CD4-positive, alpha-beta memory T cell (primary cell): ENCODE results near the gene PSMG1. TPM values are rescaled to one million over a fixed set of nuclear protein-coding genes. Genes with fewer than 3 reads are reported as not detected.
A peak's percentile ranks its signal among the peaks of the same experiment; 100 is the strongest.

Experiments used
- CTCF ChIA-PET: fragments of 350-600 bp; sonication (Branson Sonifier 250); formaldehyde crosslinking; loops from one replicate; lab custom pipeline; 2021; ENCODE audit warnings: inconsistent platforms; ENCODE audit not compliant: partially characterized antibody; lab: Charles Lee
- POLR2A ChIA-PET: fragments of 350-600 bp; sonication (Branson Sonifier 250); formaldehyde crosslinking; loops from one replicate; lab custom pipeline; 2021; ENCODE audit not compliant: partially characterized antibody; lab: Charles Lee
- DNase-seq, 5 donors: peaks; one replicate each; pipeline versions ENCODE4 v3.0.0 to v3.0.0-alpha.2; 2020 to 2022; ENCODE audit warnings: mixed read lengths in 1 of 5
- H3K27ac ChIP-seq: one replicate; pipeline ENCODE4 v1.7.0; 2013; ENCODE audit warnings: low read depth, low read length
- H3K27me3 ChIP-seq: 2 replicates; pipeline ENCODE4 v1.7.0; 2013; ENCODE audit warnings: mild to moderate bottlenecking, low read length, moderate library complexity; ENCODE audit not compliant: insufficient read depth
- H3K36me3 ChIP-seq: 2 replicates; pipeline ENCODE4 v1.7.0; 2013; ENCODE audit warnings: mild to moderate bottlenecking, low read length, moderate library complexity; ENCODE audit not compliant: insufficient read depth
- H3K4me1 ChIP-seq: 2 replicates; pipeline ENCODE4 v1.7.0; 2013; ENCODE audit warnings: mild to moderate bottlenecking, low read length, moderate library complexity; ENCODE audit not compliant: insufficient read depth
- H3K4me3 ChIP-seq, 2 donors: one replicate each; pipeline ENCODE4 v1.7.0; 2013; ENCODE audit warnings: low read length in 2 of 2, mild to moderate bottlenecking in 1 of 2
- H3K9me3 ChIP-seq, 2 donors: one replicate each; pipeline ENCODE4 v1.7.0; 2013; ENCODE audit warnings: low read length in 2 of 2, control low read depth in 1 of 2; ENCODE audit not compliant: control insufficient read depth in 1 of 2
- H3K27ac Mint-ChIP-seq, 7 donors: one replicate each; pipeline ENCODE4 v1.8.0; 2020 to 2021; ENCODE audit warnings: mixed read lengths in 7 of 7, mild to moderate bottlenecking in 6 of 7, inconsistent platforms in 3 of 7, moderate library complexity in 3 of 7
- H3K27me3 Mint-ChIP-seq, 2 donors: one replicate each; pipeline ENCODE4 v1.8.0; 2020 to 2021; ENCODE audit warnings: mixed read lengths in 2 of 2
- H3K36me3 Mint-ChIP-seq, 2 donors: one replicate each; pipeline ENCODE4 v1.8.0; 2020 to 2021; ENCODE audit warnings: mixed read lengths in 2 of 2, inconsistent platforms in 1 of 2, mild to moderate bottlenecking in 1 of 2
- H3K4me1 Mint-ChIP-seq, 4 donors: one replicate each; pipeline ENCODE4 v1.8.0; 2020 to 2021; ENCODE audit warnings: mixed read lengths in 4 of 4, mild to moderate bottlenecking in 1 of 4
- H3K4me3 Mint-ChIP-seq, 8 donors: one replicate each; pipeline ENCODE4 v1.8.0; 2020 to 2021; ENCODE audit warnings: mixed read lengths in 8 of 8, mild to moderate bottlenecking in 7 of 8, moderate library complexity in 6 of 8, inconsistent platforms in 3 of 8
- H3K9me3 Mint-ChIP-seq, 8 donors: one replicate each; pipeline ENCODE4 v1.8.0; 2020 to 2021; ENCODE audit warnings: mixed read lengths in 8 of 8, mild to moderate bottlenecking in 5 of 8, inconsistent platforms in 3 of 8, moderate library complexity in 1 of 8
- intact Hi-C: fragments of 100-400 bp; cut with micrococcal nuclease; formaldehyde crosslinking; loops from one replicate; pipeline ENCODE4 v1.15.1; 2023
- polyA plus RNA-seq, 2 donors: library from polyadenylated mRNA; unstranded; fragments of 300-500 nt; fragmentation: Illumina TruSeq; gene quantifications; one replicate each; pipeline ENCODE4 v1.2.3, GENCODE V29; 2021
- total RNA-seq, 2 experiments: library from RNA; stranded (reverse); gene quantifications; one replicate each; pipeline ENCODE4 v1.2.3, GENCODE V29; 2021

The PSMG1 gene
- total and polyA plus RNA-seq, 4 experiments from 2014 or later, result 17.2 to 45.3 (median 30.9) TPM

- peak overlapping the region in 1 of 7 donors; percentile 31 for H3K27ac Mint-ChIP-seq
- intact Hi-C loops, result no loop called here
- no peak for DNase-seq
- H3K4me1 Mint-ChIP-seq, result peaks cover 3 to 9% (median 6%) of the 10 kb centered on the region in 4 donors
- no peaks in the 10 kb centered on the region for H3K4me1 ChIP-seq
- no peaks in the 10 kb centered on the region for H3K9me3 Mint-ChIP-seq
- no peak overlapping the region for H3K4me3 ChIP-seq
- H3K27ac ChIP-seq, result no peak overlapping the region
- H3K4me3 Mint-ChIP-seq, result no peak overlapping the region
- peaks cover 50 to 61% of the 10 kb centered on the region in 2 donors for H3K36me3 Mint-ChIP-seq
- peaks cover 22% of the 10 kb centered on the region for H3K36me3 ChIP-seq
- H3K27me3 Mint-ChIP-seq, result no peaks in the 10 kb centered on the region
- ChIA-PET CTCF (no interaction called here), POLR2A (no interaction called here)
- H3K27me3 ChIP-seq, result no peaks in the 10 kb centered on the region
- no peaks in the 10 kb centered on the region for H3K9me3 ChIP-seq
Measured at GRCh38 chr21:39220150-39220549, 36.9 kb upstream of the PSMG1 start.

- ChIA-PET CTCF (interaction anchor here (1.0 to 1.5 kb wide), 2 partner anchors 13 to 169 kb away, joined by 3 read pairs; no protein-coding TSS in a partner anchor), POLR2A (no interaction called here)
- peaks cover 18% of the 10 kb centered on the region for H3K36me3 ChIP-seq
- DNase-seq, result no peak
- no peak overlapping the region for H3K27ac ChIP-seq
- no peaks in the 10 kb centered on the region for H3K4me1 ChIP-seq
- Mint-ChIP-seq H3K36me3 (peaks cover 43 to 57% of the 10 kb centered on the region in 2 donors), H3K4me3 (no peak overlapping the region), H3K27ac (peak overlapping the region in 1 of 7 donors; percentile 10), H3K9me3 (no peaks in the 10 kb centered on the region), H3K27me3 (no peaks in the 10 kb centered on the region), H3K4me1 (peaks cover 3 to 6% (median 4%) of the 10 kb centered on the region in 4 donors)
- no peaks in the 10 kb centered on the region for H3K27me3 ChIP-seq
- H3K4me3 ChIP-seq, result no peak overlapping the region
- intact Hi-C loops, result no loop called here
- H3K9me3 ChIP-seq, result no peaks in the 10 kb centered on the region
Measured at GRCh38 chr21:39218082-39218409, 34.8 kb upstream of the PSMG1 start.

DNA sequence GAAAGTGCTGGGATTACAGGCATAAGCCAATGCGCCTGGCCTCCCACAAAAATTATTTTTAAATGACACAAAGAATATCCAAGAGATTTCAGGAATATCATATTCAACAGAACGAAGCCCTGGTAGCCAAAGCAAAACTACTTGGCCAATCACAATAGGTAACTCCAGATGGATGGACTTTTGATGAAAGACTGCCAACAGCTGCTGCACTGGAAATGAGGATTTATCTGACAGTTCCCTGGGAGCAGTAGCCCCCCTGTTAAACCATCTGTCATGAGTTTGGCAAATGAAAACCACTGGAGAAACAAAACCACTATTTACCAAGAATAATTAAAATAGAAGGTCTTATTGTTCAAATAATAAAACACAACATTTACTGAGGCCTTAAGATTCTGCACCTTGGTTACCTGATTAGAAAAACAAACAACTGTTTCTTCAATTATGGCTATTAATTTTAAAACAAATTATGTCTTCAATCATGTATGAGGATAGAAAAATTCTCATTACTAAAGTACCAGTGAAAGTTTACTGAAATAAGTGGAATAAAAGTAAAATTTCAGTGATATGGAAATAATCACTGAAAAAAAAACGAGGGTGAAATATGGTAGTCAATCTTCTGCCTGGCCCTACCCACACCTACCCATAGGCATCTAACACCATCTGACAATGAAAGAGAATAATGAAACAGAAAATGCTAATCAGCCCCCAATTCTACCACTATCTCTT, 34.3 kb upstream of the PSMG1 start:
- H3K4me3 Mint-ChIP-seq, result no peak overlapping the region
- Histone ChIP-seq H3K27ac (no peak overlapping the region), H3K9me3 (no peaks in the 10 kb centered on the region), H3K27me3 (no peaks in the 10 kb centered on the region), H3K4me3 (no peak overlapping the region), H3K36me3 (peaks cover 13% of the 10 kb centered on the region), H3K4me1 (no peaks in the 10 kb centered on the region)
- no peaks in the 10 kb centered on the region for H3K9me3 Mint-ChIP-seq
- H3K36me3 Mint-ChIP-seq, result peaks cover 41 to 56% of the 10 kb centered on the region in 2 donors
- no peaks in the 10 kb centered on the region for H3K27me3 Mint-ChIP-seq
- H3K27ac Mint-ChIP-seq, result peak overlapping the region in 1 of 7 donors; percentile 10
- CTCF ChIA-PET, result interaction anchor here (1.0 to 1.5 kb wide), 2 partner anchors 13 to 170 kb away, joined by 3 read pairs; no protein-coding TSS in a partner anchor
- intact Hi-C loops, result no loop called here
- DNase-seq, result no peak
- POLR2A ChIA-PET, result no interaction called here
- peaks cover 3 to 6% (median 4%) of the 10 kb centered on the region in 4 donors for H3K4me1 Mint-ChIP-seq

DNA sequence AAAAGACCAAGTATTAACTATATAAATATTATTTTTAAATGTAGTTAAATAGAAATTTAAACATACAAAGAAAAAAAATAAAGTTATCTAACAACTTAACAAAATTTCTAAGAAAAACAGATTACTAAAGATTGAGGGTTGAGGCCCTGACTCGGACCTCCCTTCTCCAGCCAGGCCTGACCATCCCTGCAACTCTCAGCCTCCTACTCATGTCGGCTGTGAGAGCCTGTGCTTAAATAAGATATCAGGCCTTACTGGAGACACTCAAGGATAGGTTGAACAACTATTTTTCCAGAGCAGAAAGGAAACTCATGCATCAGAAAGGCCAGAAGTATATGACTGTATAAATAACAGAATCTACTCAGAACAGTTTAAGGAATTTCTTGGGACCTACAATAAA, 33.0 kb upstream of the PSMG1 start:
- Histone ChIP-seq H3K27ac (no peak overlapping the region), H3K4me1 (no peaks in the 10 kb centered on the region), H3K4me3 (no peak overlapping the region), H3K36me3 (peaks cover 4% of the 10 kb centered on the region), H3K9me3 (no peaks in the 10 kb centered on the region), H3K27me3 (no peaks in the 10 kb centered on the region)
- H3K9me3 Mint-ChIP-seq, result peaks cover 0 to under 1% (median 0%) of the 10 kb centered on the region in 8 donors
- no peaks in the 10 kb centered on the region for H3K27me3 Mint-ChIP-seq
- no peak overlapping the region for H3K4me3 Mint-ChIP-seq
- H3K4me1 Mint-ChIP-seq, result peaks cover 9 to 15% (median 13%) of the 10 kb centered on the region in 4 donors
- peaks cover 38 to 53% of the 10 kb centered on the region in 2 donors for H3K36me3 Mint-ChIP-seq
- CTCF ChIA-PET, result interaction anchor here (1.0 kb wide), 1 partner anchor 26 kb away, joined by 3 read pairs; no protein-coding TSS in a partner anchor
- DNase-seq, result no peak
- H3K27ac Mint-ChIP-seq, result no peak overlapping the region
- intact Hi-C loops, result no loop called here
- POLR2A ChIA-PET, result no interaction called here

- intact Hi-C loops, result no loop called here
- ChIA-PET CTCF (no interaction called here), POLR2A (no interaction called here)
- no peak for DNase-seq
- Histone ChIP-seq H3K4me1 (peaks cover 12% of the 10 kb centered on the region), H3K27me3 (no peaks in the 10 kb centered on the region), H3K27ac (no peak overlapping the region), H3K9me3 (no peaks in the 10 kb centered on the region), H3K36me3 (peaks cover 8% of the 10 kb centered on the region), H3K4me3 (no peak overlapping the region)
- H3K27ac Mint-ChIP-seq, result peak overlapping the region in 1 of 7 donors; percentile 17
- H3K4me3 Mint-ChIP-seq, result no peak overlapping the region
- H3K4me1 Mint-ChIP-seq, result peaks cover 17 to 27% (median 22%) of the 10 kb centered on the region in 4 donors
- H3K36me3 Mint-ChIP-seq, result peaks cover 44 to 60% of the 10 kb centered on the region in 2 donors
- H3K27me3 Mint-ChIP-seq, result no peaks in the 10 kb centered on the region
- H3K9me3 Mint-ChIP-seq, result peaks cover 0 to 2% (median 0%) of the 10 kb centered on the region in 8 donors
Measured at GRCh38 chr21:39215078-39215477, 31.8 kb upstream of the PSMG1 start.

GRCh38 chr21:39209334-39209688, 26.1 kb upstream of the PSMG1 start:
- Mint-ChIP-seq H3K27ac (peak overlapping the region in 3 of 7 donors; percentile 57 to 86 (median 57)), H3K4me1 (peaks cover 26 to 44% (median 34%) of the 10 kb centered on the region in 4 donors), H3K36me3 (peaks cover 59 to 66% of the 10 kb centered on the region in 2 donors), H3K27me3 (no peaks in the 10 kb centered on the region), H3K4me3 (peak overlapping the region in 2 of 8 donors; percentile 14 to 23), H3K9me3 (peaks cover 0 to 2% (median 0%) of the 10 kb centered on the region in 8 donors)
- H3K27me3 ChIP-seq, result no peaks in the 10 kb centered on the region
- intact Hi-C loops, result no loop called here
- no peaks in the 10 kb centered on the region for H3K9me3 ChIP-seq
- H3K36me3 ChIP-seq, result peaks cover 25% of the 10 kb centered on the region
- ChIA-PET POLR2A (no interaction called here), CTCF (interaction anchor here (1.0 to 1.3 kb wide), 3 partner anchors 12 to 178 kb away, joined by 3 to 6 read pairs (median 3); no protein-coding TSS in a partner anchor)
- no peak overlapping the region for H3K4me3 ChIP-seq
- no peak overlapping the region for H3K27ac ChIP-seq
- peaks cover 27% of the 10 kb centered on the region for H3K4me1 ChIP-seq
- no peak for DNase-seq

- H3K36me3 ChIP-seq, result peaks cover 25% of the 10 kb centered on the region
- peaks cover 26 to 44% (median 34%) of the 10 kb centered on the region in 4 donors for H3K4me1 Mint-ChIP-seq
- H3K4me3 ChIP-seq, result no peak overlapping the region
- H3K27ac Mint-ChIP-seq, result peak overlapping the region; percentile 4 to 86 (median 62)
- no peaks in the 10 kb centered on the region for H3K27me3 Mint-ChIP-seq
- H3K27ac ChIP-seq, result no peak overlapping the region
- H3K9me3 ChIP-seq, result no peaks in the 10 kb centered on the region
- H3K4me3 Mint-ChIP-seq, result peak overlapping the region in 1 of 8 donors; percentile 40
- H3K4me1 ChIP-seq, result peaks cover 27% of the 10 kb centered on the region
- peaks cover 57 to 61% of the 10 kb centered on the region in 2 donors for H3K36me3 Mint-ChIP-seq
- DNase-seq, result peak in 1 of 5 donors; percentile 38
- intact Hi-C loops, result no loop called here
- H3K27me3 ChIP-seq, result no peaks in the 10 kb centered on the region
- CTCF ChIA-PET, result interaction anchor here (1.1 to 1.3 kb wide), 2 partner anchors 13 to 179 kb away, joined by 3 to 6 read pairs; no protein-coding TSS in a partner anchor
- POLR2A ChIA-PET, result interaction anchor here (1.8 kb wide), 1 partner anchor 25 kb away, joined by 5 read pairs; the partner anchor contains the start of gene PSMG1
- H3K9me3 Mint-ChIP-seq, result peaks cover 0 to 2% (median 0%) of the 10 kb centered on the region in 8 donors
Measured at GRCh38 chr21:39208624-39209333, 25.5 kb upstream of the PSMG1 start.
